Mesodermal cell (in vitro differentiated cells): ENCODE results near the gene KRT32.

ENCODE experiments used
- H3K27ac ChIP-seq: 2 replicates; pipeline ENCODE4 v1.7.0; 2013; ENCODE audit warnings: mild to moderate bottlenecking, low read depth, low read length, moderate library complexity; ENCODE audit not compliant: severe bottlenecking
- H3K36me3 ChIP-seq: 2 replicates; pipeline ENCODE4 v1.7.1; 2013; ENCODE audit warnings: mild to moderate bottlenecking, low read length, moderate library complexity; ENCODE audit not compliant: control insufficient read depth, insufficient read depth
- H3K4me1 ChIP-seq: one replicate; pipeline ENCODE4 v1.7.1; 2013; ENCODE audit warnings: mild to moderate bottlenecking, low read length; ENCODE audit not compliant: insufficient read depth, control insufficient read depth, poor library complexity, severe bottlenecking
- H3K4me3 ChIP-seq: 2 replicates; pipeline ENCODE4 v1.7.0; 2013; ENCODE audit warnings: low read length, control low read depth, mild to moderate bottlenecking; ENCODE audit not compliant: insufficient read depth, poor library complexity, severe bottlenecking; ENCODE audit errors: extremely low read depth
- H3K9me3 ChIP-seq: 2 replicates; pipeline ENCODE4 v1.7.1; 2013; ENCODE audit warnings: mild to moderate bottlenecking, low read length, moderate library complexity; ENCODE audit not compliant: control insufficient read depth
- WGBS, 2 experiments: methylation state at CpG; one replicate each; pipeline ENCODE4 v1.1.5; 2013; ENCODE audit warnings: missing lambda C conversion rate in 2 of 2; ENCODE audit not compliant: insufficient coverage in 2 of 2; 5-methylcytosine and 5-hydroxymethylcytosine counted together

The KRT32 gene

GRCh38 chr17:41505809-41506767 is 38.9 kb upstream of the KRT32 start:
- H3K36me3 ChIP-seq: no peaks in the 10 kb centered on the region
- WGBS, 2 experiments: 93 to 95% methylated on average over 9 to 12 of the region's 14 CpGs
- no peaks in the 10 kb centered on the region for H3K4me1 ChIP-seq
- no peak overlapping the region for H3K4me3 ChIP-seq
- no peak overlapping the region for H3K27ac ChIP-seq
- no peaks in the 10 kb centered on the region for H3K9me3 ChIP-seq

GRCh38 chr17:41505007-41505808 is 38.0 kb upstream of the KRT32 start, which contains the start of gene KRT13:
TSS of gene KRT13 (minus strand) at chr17:41505612. CDS start at chr17:41505550, 62 bp downstream.
- Histone ChIP-seq H3K9me3 (no peaks in the 10 kb centered on the region), H3K4me1 (peaks cover 5% of the 10 kb centered on the region), H3K36me3 (no peaks in the 10 kb centered on the region), H3K27ac (no peak within 1 kb of the TSS), H3K4me3 (no peak within 1 kb of the TSS)
- WGBS, 2 experiments: 98 to 100% methylated on average over 7 to 9 of the region's 17 CpGs

GRCh38 chr17:41504246-41504977 is 37.2 kb upstream of the KRT32 start:
- Histone ChIP-seq H3K36me3 (no peaks in the 10 kb centered on the region), H3K27ac (no peak overlapping the region), H3K4me3 (no peak overlapping the region), H3K4me1 (peaks cover 6% of the 10 kb centered on the region), H3K9me3 (no peaks in the 10 kb centered on the region)
- 83 to 91% methylated on average over 4 to 7 of the region's 8 CpGs for WGBS, 2 experiments

GRCh38 chr17:41503202-41503601 is 36.0 kb upstream of the KRT32 start:
- Histone ChIP-seq H3K9me3 (no peaks in the 10 kb centered on the region), H3K27ac (no peak overlapping the region), H3K36me3 (no peaks in the 10 kb centered on the region), H3K4me1 (peaks cover 6% of the 10 kb centered on the region), H3K4me3 (no peak overlapping the region)
- WGBS, 2 experiments: 92 to 95% methylated on average over 2 to 4 of the region's 9 CpGs

GRCh38 chr17:41500131-41500911 is 33.1 kb upstream of the KRT32 start:
- H3K27ac ChIP-seq: no peak overlapping the region
- H3K4me1 ChIP-seq: peaks cover 6% of the 10 kb centered on the region
- no peak overlapping the region for H3K4me3 ChIP-seq
- H3K9me3 ChIP-seq: no peaks in the 10 kb centered on the region
- no peaks in the 10 kb centered on the region for H3K36me3 ChIP-seq
- 68 to 72% methylated on average over 13 to 15 of the region's 15 CpGs for WGBS, 2 experiments

- no peak overlapping the region for H3K27ac ChIP-seq
- H3K36me3 ChIP-seq: no peaks in the 10 kb centered on the region
- H3K4me1 ChIP-seq: peaks cover 10% of the 10 kb centered on the region
- H3K4me3 ChIP-seq: no peak overlapping the region
- 93 to 97% methylated on average over 4 to 5 of the region's 5 CpGs for WGBS, 2 experiments
- no peaks in the 10 kb centered on the region for H3K9me3 ChIP-seq
Measured at GRCh38 chr17:41499714-41500113, 32.5 kb upstream of the KRT32 start.

- Histone ChIP-seq H3K27ac (no peak overlapping the region), H3K4me1 (peaks cover 15% of the 10 kb centered on the region), H3K36me3 (no peaks in the 10 kb centered on the region), H3K4me3 (no peak overlapping the region), H3K9me3 (no peaks in the 10 kb centered on the region)
- 89 to 98% methylated on average over 6 of the region's 6 CpGs for WGBS, 2 experiments
Measured at GRCh38 chr17:41498276-41498675, 31.1 kb upstream of the KRT32 start.

- H3K9me3 ChIP-seq: no peaks in the 10 kb centered on the region
- H3K4me1 ChIP-seq: peaks cover 15% of the 10 kb centered on the region
- 69 to 79% methylated on average over 9 to 10 of the region's 12 CpGs for WGBS, 2 experiments
- H3K36me3 ChIP-seq: no peaks in the 10 kb centered on the region
- H3K4me3 ChIP-seq: no peak overlapping the region
- H3K27ac ChIP-seq: no peak overlapping the region
Measured at GRCh38 chr17:41496803-41497484, 29.8 kb upstream of the KRT32 start.

GRCh38 chr17:41494524-41494923 is 27.3 kb upstream of the KRT32 start:
- no peak overlapping the region for H3K4me3 ChIP-seq
- H3K4me1 ChIP-seq: peaks cover 9% of the 10 kb centered on the region
- 36 to 70% methylated on average over 1 to 2 of the region's 2 CpGs for WGBS, 2 experiments

More at GRCh38 chr17:41494524-41494923, 27.3 kb upstream of the KRT32 start:
- Histone ChIP-seq H3K27ac (no peak overlapping the region), H3K9me3 (no peaks in the 10 kb centered on the region), H3K36me3 (no peaks in the 10 kb centered on the region)
